Measurements from ENCODE around the gene RNPS1.

DNA sequence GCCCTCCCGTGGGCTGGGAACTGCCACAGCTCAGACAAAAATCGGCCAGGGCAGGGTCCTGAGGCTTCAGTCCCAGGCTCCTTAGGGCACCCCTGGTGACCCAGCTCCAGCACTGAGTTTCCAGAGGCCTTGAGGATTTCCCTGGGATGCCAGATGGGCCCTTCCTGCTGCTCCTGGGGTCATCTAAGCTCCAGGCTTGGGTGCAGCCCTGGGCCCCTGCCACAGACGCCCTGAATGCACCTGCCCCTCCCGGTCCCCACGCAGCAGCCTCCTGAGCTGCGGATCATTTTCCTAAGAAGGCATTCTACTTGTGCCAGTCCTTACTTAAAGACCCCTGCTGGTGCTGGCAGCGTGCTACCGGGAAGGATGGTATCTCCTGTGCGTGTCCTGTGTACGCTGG, 6.0 kb upstream of the RNPS1 start:
- TF ChIP-seq, protein P1, sequence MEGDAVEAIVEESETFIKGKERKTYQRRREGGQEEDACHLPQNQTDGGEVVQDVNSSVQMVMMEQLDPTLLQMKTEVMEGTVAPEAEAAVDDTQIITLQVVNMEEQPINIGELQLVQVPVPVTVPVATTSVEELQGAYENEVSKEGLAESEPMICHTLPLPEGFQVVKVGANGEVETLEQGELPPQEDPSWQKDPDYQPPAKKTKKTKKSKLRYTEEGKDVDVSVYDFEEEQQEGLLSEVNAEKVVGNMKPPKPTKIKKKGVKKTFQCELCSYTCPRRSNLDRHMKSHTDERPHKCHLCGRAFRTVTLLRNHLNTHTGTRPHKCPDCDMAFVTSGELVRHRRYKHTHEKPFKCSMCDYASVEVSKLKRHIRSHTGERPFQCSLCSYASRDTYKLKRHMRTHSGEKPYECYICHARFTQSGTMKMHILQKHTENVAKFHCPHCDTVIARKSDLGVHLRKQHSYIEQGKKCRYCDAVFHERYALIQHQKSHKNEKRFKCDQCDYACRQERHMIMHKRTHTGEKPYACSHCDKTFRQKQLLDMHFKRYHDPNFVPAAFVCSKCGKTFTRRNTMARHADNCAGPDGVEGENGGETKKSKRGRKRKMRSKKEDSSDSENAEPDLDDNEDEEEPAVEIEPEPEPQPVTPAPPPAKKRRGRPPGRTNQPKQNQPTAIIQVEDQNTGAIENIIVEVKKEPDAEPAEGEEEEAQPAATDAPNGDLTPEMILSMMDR (conservative IDR thresholded peaks at IDR 0.05 in 1 of 2, IDR thresholded peaks at IDR 0.05 in 1 of 2; ENCODE audit: extremely low read depth in 1 of 2, insufficient read depth in 1 of 2, low read depth in 1 of 2, low read length in 2 of 2), result no peak
- TF ChIP-seq EZH2 (IDR thresholded peaks at IDR 0.05; ENCODE audit: borderline replicate concordance, low read length), result no peak

Data from mammary epithelial cell (primary cell).